ENCODE measurements around the gene WDR5. TPM values are rescaled to one million over a fixed set of nuclear protein-coding genes. Genes with fewer than 3 reads are reported as not detected.
A peak's percentile ranks its signal among the peaks of the same experiment; 100 is the strongest.

WDR5 gene
- total RNA-seq, result 10 to 100 TPM; 24.1 to 40.1 (median 27.1) TPM

DNA sequence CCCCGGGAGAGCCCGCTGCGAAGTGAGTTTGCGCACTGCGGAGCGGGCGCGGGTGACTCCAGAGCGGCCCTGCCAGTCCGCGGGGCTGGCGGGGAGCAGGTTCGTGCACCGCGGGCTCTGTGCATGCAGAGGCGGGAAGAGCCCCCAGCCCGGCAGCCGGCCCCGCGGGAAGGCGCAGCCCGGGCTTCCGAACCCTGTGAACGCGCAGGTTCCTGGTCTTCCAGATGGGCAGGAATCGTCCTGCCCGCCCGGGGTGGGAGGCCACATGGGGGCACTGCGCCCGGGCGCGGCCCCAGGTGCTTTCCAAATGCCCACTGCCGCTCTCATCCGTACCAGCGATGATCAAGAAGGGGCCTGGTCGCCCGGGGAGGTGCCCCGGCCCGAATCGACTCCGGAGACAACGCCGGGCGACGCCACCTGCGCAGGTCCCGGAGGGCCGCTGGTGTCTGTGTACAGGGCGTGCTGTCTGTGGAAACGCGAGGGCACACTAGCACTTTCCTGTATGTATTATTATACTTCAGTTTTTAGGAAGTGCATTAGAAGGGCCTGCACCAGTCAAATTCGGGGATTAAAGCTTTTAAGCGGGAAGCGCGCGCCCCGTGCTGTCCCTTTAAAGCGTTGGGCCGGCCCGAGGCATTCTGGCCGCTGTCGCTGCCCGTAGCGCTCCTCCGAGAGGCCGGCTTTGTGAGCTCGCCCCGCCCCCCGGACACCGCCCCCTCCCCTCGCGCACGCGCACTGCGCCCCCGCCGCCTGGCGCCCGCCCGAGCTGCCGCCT, at the start of gene WDR5:
Gene WDR5, plus strand, starts transcription at position 740 of the 775 bp plus-strand sequence. CDS start 3,796 bp downstream, outside the sequence.
- intact Hi-C loops (cut with DNase I), result loop anchor here (10.0 kb wide), 1 partner anchor 71 kb away; the partner anchor contains the start of gene BRD3
- TF ChIP-seq POLR2A (IDR thresholded peaks at IDR 0.05), result peak in 1 of 2 donors; percentile 73
- TF ChIP-seq, protein P1, sequence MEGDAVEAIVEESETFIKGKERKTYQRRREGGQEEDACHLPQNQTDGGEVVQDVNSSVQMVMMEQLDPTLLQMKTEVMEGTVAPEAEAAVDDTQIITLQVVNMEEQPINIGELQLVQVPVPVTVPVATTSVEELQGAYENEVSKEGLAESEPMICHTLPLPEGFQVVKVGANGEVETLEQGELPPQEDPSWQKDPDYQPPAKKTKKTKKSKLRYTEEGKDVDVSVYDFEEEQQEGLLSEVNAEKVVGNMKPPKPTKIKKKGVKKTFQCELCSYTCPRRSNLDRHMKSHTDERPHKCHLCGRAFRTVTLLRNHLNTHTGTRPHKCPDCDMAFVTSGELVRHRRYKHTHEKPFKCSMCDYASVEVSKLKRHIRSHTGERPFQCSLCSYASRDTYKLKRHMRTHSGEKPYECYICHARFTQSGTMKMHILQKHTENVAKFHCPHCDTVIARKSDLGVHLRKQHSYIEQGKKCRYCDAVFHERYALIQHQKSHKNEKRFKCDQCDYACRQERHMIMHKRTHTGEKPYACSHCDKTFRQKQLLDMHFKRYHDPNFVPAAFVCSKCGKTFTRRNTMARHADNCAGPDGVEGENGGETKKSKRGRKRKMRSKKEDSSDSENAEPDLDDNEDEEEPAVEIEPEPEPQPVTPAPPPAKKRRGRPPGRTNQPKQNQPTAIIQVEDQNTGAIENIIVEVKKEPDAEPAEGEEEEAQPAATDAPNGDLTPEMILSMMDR (IDR thresholded peaks at IDR 0.05), result peak in 2 of 6 experiments; percentile 11 to 16
- H3K4me3 ChIP-seq (replicated peaks in 1 of 3), result peak within 1 kb of the TSS; percentile 84 to 95 (median 92)
- no peaks in the 10 kb centered on the region for H3K9me3 ChIP-seq
- peak within 1 kb of the TSS; percentile 85 to 90 (median 89) for H3K27ac ChIP-seq
- H3K4me1 ChIP-seq, result peaks cover 47 to 60% of the 10 kb centered on the region in 2 donors
- peaks cover 0 to 2% of the 10 kb centered on the region in 2 donors for H3K36me3 ChIP-seq
- 0 to 1% methylated on average over 45 to 54 of the region's 81 CpGs for WGBS, 2 donors
- DNase-seq, result peak; percentile 89 to 91
- no peaks in the 10 kb centered on the region for H3K27me3 ChIP-seq

GRCh38 chr9:134088063-134088725, 47.7 kb upstream of the WDR5 start:
- Histone ChIP-seq H3K9me3 (no peaks in the 10 kb centered on the region), H3K27ac (no peak overlapping the region), H3K36me3 (no peaks in the 10 kb centered on the region), H3K27me3 (no peaks in the 10 kb centered on the region), H3K4me3 (replicated peaks in 1 of 3) (no peak overlapping the region), H3K4me1 (peaks cover 0 to 5% of the 10 kb centered on the region in 2 donors)
- intact Hi-C loops (cut with DNase I), result no loop called here
- 55 to 75% methylated on average over 12 to 14 of the region's 14 CpGs for WGBS, 2 donors
- TF ChIP-seq, protein P1 (IDR thresholded peaks at IDR 0.05), result no peak
- TF ChIP-seq POLR2A (IDR thresholded peaks at IDR 0.05), result no peak
- DNase-seq, result peak; percentile 55 to 60

GRCh38 chr9:134089972-134090371, 45.9 kb upstream of the WDR5 start:
- Histone ChIP-seq H3K27ac (no peak overlapping the region), H3K9me3 (no peaks in the 10 kb centered on the region), H3K36me3 (no peaks in the 10 kb centered on the region), H3K4me1 (peaks cover 0 to 5% of the 10 kb centered on the region in 2 donors), H3K27me3 (no peaks in the 10 kb centered on the region), H3K4me3 (replicated peaks in 1 of 3) (no peak overlapping the region)
- intact Hi-C loops (cut with DNase I), result no loop called here
- no peak for DNase-seq
- 75 to 79% methylated on average over 3 to 4 of the region's 4 CpGs for WGBS, 2 donors
- no peak for TF ChIP-seq POLR2A (IDR thresholded peaks at IDR 0.05)
- TF ChIP-seq, protein P1 (IDR thresholded peaks at IDR 0.05), result no peak

DNA sequence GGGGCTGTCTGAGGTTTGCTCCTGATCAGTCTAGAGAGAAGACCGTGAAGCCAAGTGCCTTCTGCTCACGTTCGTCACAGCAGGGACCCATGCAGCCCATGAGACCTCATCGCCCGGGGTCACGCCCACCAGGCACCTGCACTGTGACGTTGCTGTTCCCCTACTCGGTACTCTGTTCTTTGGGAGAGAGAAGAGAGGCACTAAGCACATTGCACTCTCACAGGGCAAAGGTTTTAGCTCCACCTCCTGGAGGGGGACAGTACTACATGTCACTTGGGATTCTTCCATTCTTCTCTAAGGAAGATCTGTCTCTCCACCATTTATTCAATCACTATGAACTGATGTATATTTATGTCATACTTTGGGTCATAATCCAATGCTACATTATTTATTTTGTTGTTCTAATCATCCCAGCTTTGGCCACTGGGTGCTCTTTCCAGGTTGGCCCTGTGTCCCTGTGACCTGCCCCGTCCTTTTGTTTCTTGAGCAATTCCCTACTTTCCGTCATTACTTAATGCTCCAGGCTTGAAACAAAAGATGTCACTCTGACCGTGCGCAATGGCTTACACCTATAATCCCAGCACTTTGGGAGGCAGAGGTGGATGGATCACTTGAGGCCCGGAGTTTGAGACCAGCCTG, 36.6 kb upstream of the WDR5 start:
- 47 to 51% methylated on average over 13 of the region's 13 CpGs for WGBS, 2 donors
- Histone ChIP-seq H3K9me3 (no peaks in the 10 kb centered on the region), H3K27ac (no peak overlapping the region), H3K36me3 (no peaks in the 10 kb centered on the region), H3K4me3 (replicated peaks in 1 of 3) (no peak overlapping the region), H3K4me1 (no peaks in the 10 kb centered on the region), H3K27me3 (no peaks in the 10 kb centered on the region)
- intact Hi-C loops (cut with DNase I), result no loop called here
- no peak for TF ChIP-seq POLR2A (IDR thresholded peaks at IDR 0.05)
- TF ChIP-seq, protein P1 (IDR thresholded peaks at IDR 0.05), result peak in 4 of 6 experiments; percentile 36 to 58 (median 46)
- DNase-seq, result peak; percentile 20 to 27
